CD4-positive, alpha-beta memory T cell (primary cell): ENCODE data around the gene CLIC3. TPM values are rescaled to one million over a fixed set of nuclear protein-coding genes. Genes with fewer than 3 reads are reported as not detected.
A peak's percentile ranks its signal among the peaks of the same experiment; 100 is the strongest.

Experiments used
- CTCF ChIA-PET: fragments of 350-600 bp; sonication (Branson Sonifier 250); formaldehyde crosslinking; loops from one replicate; lab custom pipeline; 2021; ENCODE audit warnings: inconsistent platforms; ENCODE audit not compliant: partially characterized antibody; lab: Charles Lee
- POLR2A ChIA-PET: fragments of 350-600 bp; sonication (Branson Sonifier 250); formaldehyde crosslinking; loops from one replicate; lab custom pipeline; 2021; ENCODE audit not compliant: partially characterized antibody; lab: Charles Lee
- DNase-seq, 5 donors: peaks; one replicate each; pipeline versions ENCODE4 v3.0.0 to v3.0.0-alpha.2; 2020 to 2022; ENCODE audit warnings: mixed read lengths in 1 of 5
- H3K27ac ChIP-seq: one replicate; pipeline ENCODE4 v1.7.0; 2013; ENCODE audit warnings: low read depth, low read length
- H3K27me3 ChIP-seq: 2 replicates; pipeline ENCODE4 v1.7.0; 2013; ENCODE audit warnings: mild to moderate bottlenecking, low read length, moderate library complexity; ENCODE audit not compliant: insufficient read depth
- H3K36me3 ChIP-seq: 2 replicates; pipeline ENCODE4 v1.7.0; 2013; ENCODE audit warnings: mild to moderate bottlenecking, low read length, moderate library complexity; ENCODE audit not compliant: insufficient read depth
- H3K4me1 ChIP-seq: 2 replicates; pipeline ENCODE4 v1.7.0; 2013; ENCODE audit warnings: mild to moderate bottlenecking, low read length, moderate library complexity; ENCODE audit not compliant: insufficient read depth
- H3K4me3 ChIP-seq, 2 donors: one replicate each; pipeline ENCODE4 v1.7.0; 2013; ENCODE audit warnings: low read length in 2 of 2, mild to moderate bottlenecking in 1 of 2
- H3K9me3 ChIP-seq, 2 donors: one replicate each; pipeline ENCODE4 v1.7.0; 2013; ENCODE audit warnings: low read length in 2 of 2, control low read depth in 1 of 2; ENCODE audit not compliant: control insufficient read depth in 1 of 2
- H3K27ac Mint-ChIP-seq, 7 donors: one replicate each; pipeline ENCODE4 v1.8.0; 2020 to 2021; ENCODE audit warnings: mixed read lengths in 7 of 7, mild to moderate bottlenecking in 6 of 7, inconsistent platforms in 3 of 7, moderate library complexity in 3 of 7
- H3K27me3 Mint-ChIP-seq, 2 donors: one replicate each; pipeline ENCODE4 v1.8.0; 2020 to 2021; ENCODE audit warnings: mixed read lengths in 2 of 2
- H3K36me3 Mint-ChIP-seq, 2 donors: one replicate each; pipeline ENCODE4 v1.8.0; 2020 to 2021; ENCODE audit warnings: mixed read lengths in 2 of 2, inconsistent platforms in 1 of 2, mild to moderate bottlenecking in 1 of 2
- H3K4me1 Mint-ChIP-seq, 4 donors: one replicate each; pipeline ENCODE4 v1.8.0; 2020 to 2021; ENCODE audit warnings: mixed read lengths in 4 of 4, mild to moderate bottlenecking in 1 of 4
- H3K4me3 Mint-ChIP-seq, 8 donors: one replicate each; pipeline ENCODE4 v1.8.0; 2020 to 2021; ENCODE audit warnings: mixed read lengths in 8 of 8, mild to moderate bottlenecking in 7 of 8, moderate library complexity in 6 of 8, inconsistent platforms in 3 of 8
- H3K9me3 Mint-ChIP-seq, 8 donors: one replicate each; pipeline ENCODE4 v1.8.0; 2020 to 2021; ENCODE audit warnings: mixed read lengths in 8 of 8, mild to moderate bottlenecking in 5 of 8, inconsistent platforms in 3 of 8, moderate library complexity in 1 of 8
- intact Hi-C: fragments of 100-400 bp; cut with micrococcal nuclease; formaldehyde crosslinking; loops from one replicate; pipeline ENCODE4 v1.15.1; 2023
- polyA plus RNA-seq, 2 donors: library from polyadenylated mRNA; unstranded; fragments of 300-500 nt; fragmentation: Illumina TruSeq; gene quantifications; one replicate each; pipeline ENCODE4 v1.2.3, GENCODE V29; 2021
- total RNA-seq, 2 experiments: library from RNA; stranded (reverse); gene quantifications; one replicate each; pipeline ENCODE4 v1.2.3, GENCODE V29; 2021

CLIC3 gene
- total and polyA plus RNA-seq, 4 experiments from 2014 or later, result 3.1 to 7.8 (median 4.4) TPM

- peak in 1 of 5 donors; percentile 34 for DNase-seq
- intact Hi-C loops, result no loop called here
Measured at GRCh38 chr9:136955943-136956335, 40.4 kb downstream of the CLIC3 start.

GRCh38 chr9:136955202-136955942 lies 41.0 kb downstream of the CLIC3 start:
- H3K36me3 ChIP-seq, result no peaks in the 10 kb centered on the region
- H3K9me3 ChIP-seq, result no peaks in the 10 kb centered on the region
- peak overlapping the region in 1 of 7 donors; percentile 80 for H3K27ac Mint-ChIP-seq
- intact Hi-C loops, result no loop called here
- DNase-seq, result no peak
- no peaks in the 10 kb centered on the region for H3K27me3 Mint-ChIP-seq
- ChIA-PET POLR2A (interaction anchor here (1.0 kb wide), 1 partner anchor 37 kb away, joined by 3 read pairs; the partner anchor contains the start of gene PAXX), CTCF (no interaction called here)
- peaks cover 29% of the 10 kb centered on the region for H3K4me1 ChIP-seq
- peaks cover 0 to 6% (median 0%) of the 10 kb centered on the region in 8 donors for H3K9me3 Mint-ChIP-seq
- no peak overlapping the region for H3K27ac ChIP-seq
- no peaks in the 10 kb centered on the region for H3K27me3 ChIP-seq
- no peak overlapping the region for H3K4me3 Mint-ChIP-seq
- H3K4me3 ChIP-seq, result no peak overlapping the region
- peaks cover 6 to 36% (median 10%) of the 10 kb centered on the region in 4 donors for H3K4me1 Mint-ChIP-seq
- peaks cover 0 to 9% of the 10 kb centered on the region in 2 donors for H3K36me3 Mint-ChIP-seq

More at GRCh38 chr9:136955943-136956335, 40.4 kb downstream of the CLIC3 start:
- Mint-ChIP-seq H3K27ac (no peak overlapping the region), H3K9me3 (peaks cover 0 to 6% (median 0%) of the 10 kb centered on the region in 8 donors), H3K4me1 (peaks cover 5 to 36% (median 9%) of the 10 kb centered on the region in 4 donors), H3K36me3 (peaks cover 0 to 9% of the 10 kb centered on the region in 2 donors), H3K4me3 (peak overlapping the region in 1 of 8 donors; percentile 49), H3K27me3 (no peaks in the 10 kb centered on the region)
- ChIA-PET POLR2A (no interaction called here), CTCF (no interaction called here)
- no peak overlapping the region for H3K4me3 ChIP-seq
- peaks cover 28% of the 10 kb centered on the region for H3K4me1 ChIP-seq
- H3K27me3 ChIP-seq, result no peaks in the 10 kb centered on the region
- H3K9me3 ChIP-seq, result no peaks in the 10 kb centered on the region
- no peaks in the 10 kb centered on the region for H3K36me3 ChIP-seq
- H3K27ac ChIP-seq, result no peak overlapping the region

GRCh38 chr9:136954270-136955083 lies 41.9 kb downstream of the CLIC3 start:
- H3K27ac Mint-ChIP-seq, result peak overlapping the region in 1 of 7 donors; percentile 78
- no peaks in the 10 kb centered on the region for H3K27me3 ChIP-seq
- intact Hi-C loops, result no loop called here
- peaks cover 4 to 29% (median 11%) of the 10 kb centered on the region in 4 donors for H3K4me1 Mint-ChIP-seq
- peaks cover 25% of the 10 kb centered on the region for H3K4me1 ChIP-seq
- peaks cover 0 to 9% of the 10 kb centered on the region in 2 donors for H3K36me3 Mint-ChIP-seq
- H3K27ac ChIP-seq, result no peak overlapping the region
- no peak overlapping the region for H3K4me3 Mint-ChIP-seq
- peak in 1 of 5 donors; percentile 24 for DNase-seq
- ChIA-PET POLR2A (interaction anchor here (1.0 kb wide), 1 partner anchor 38 kb away, joined by 3 read pairs; the partner anchor contains the start of gene PAXX), CTCF (no interaction called here)
- H3K27me3 Mint-ChIP-seq, result no peaks in the 10 kb centered on the region
- H3K9me3 ChIP-seq, result no peaks in the 10 kb centered on the region
- H3K9me3 Mint-ChIP-seq, result peaks cover 0 to 6% (median 0%) of the 10 kb centered on the region in 8 donors
- H3K36me3 ChIP-seq, result no peaks in the 10 kb centered on the region
- no peak overlapping the region for H3K4me3 ChIP-seq

GRCh38 chr9:136953771-136954269 lies 42.5 kb downstream of the CLIC3 start:
- Mint-ChIP-seq H3K4me1 (peaks cover 4 to 23% (median 11%) of the 10 kb centered on the region in 4 donors), H3K9me3 (peaks cover 0 to 6% (median 0%) of the 10 kb centered on the region in 8 donors), H3K27me3 (no peaks in the 10 kb centered on the region), H3K36me3 (peaks cover 0 to 9% of the 10 kb centered on the region in 2 donors), H3K27ac (no peak overlapping the region), H3K4me3 (no peak overlapping the region)
- ChIA-PET POLR2A (interaction anchor here (1.1 kb wide), 1 partner anchor 31 kb away, joined by 3 read pairs; no protein-coding TSS in a partner anchor), CTCF (no interaction called here)
- intact Hi-C loops, result no loop called here
- Histone ChIP-seq H3K4me3 (no peak overlapping the region), H3K27me3 (no peaks in the 10 kb centered on the region), H3K27ac (no peak overlapping the region), H3K9me3 (no peaks in the 10 kb centered on the region), H3K4me1 (peaks cover 22% of the 10 kb centered on the region), H3K36me3 (no peaks in the 10 kb centered on the region)
- DNase-seq, result peak in 1 of 5 donors; percentile 9

- H3K4me3 Mint-ChIP-seq, result no peak overlapping the region
- H3K27ac ChIP-seq, result no peak overlapping the region
- intact Hi-C loops, result no loop called here
- H3K9me3 ChIP-seq, result no peaks in the 10 kb centered on the region
- H3K27ac Mint-ChIP-seq, result peak overlapping the region in 1 of 7 donors; percentile 56
- peaks cover 0 to 6% (median 0%) of the 10 kb centered on the region in 8 donors for H3K9me3 Mint-ChIP-seq
- DNase-seq, result no peak
- ChIA-PET CTCF (no interaction called here), POLR2A (interaction anchor here (1.1 kb wide), 1 partner anchor 32 kb away, joined by 3 read pairs; no protein-coding TSS in a partner anchor)
- H3K4me1 ChIP-seq, result peaks cover 15% of the 10 kb centered on the region
- H3K4me1 Mint-ChIP-seq, result peaks cover 5 to 16% (median 12%) of the 10 kb centered on the region in 4 donors
- no peak overlapping the region for H3K4me3 ChIP-seq
- no peaks in the 10 kb centered on the region for H3K36me3 ChIP-seq
- peaks cover 0 to 9% of the 10 kb centered on the region in 2 donors for H3K36me3 Mint-ChIP-seq
- H3K27me3 Mint-ChIP-seq, result no peaks in the 10 kb centered on the region
- no peaks in the 10 kb centered on the region for H3K27me3 ChIP-seq
Measured at GRCh38 chr9:136952876-136953770, 43.2 kb downstream of the CLIC3 start.

GRCh38 chr9:136952321-136952850 lies 44.0 kb downstream of the CLIC3 start:
- no peak for DNase-seq
- Mint-ChIP-seq H3K4me3 (no peak overlapping the region), H3K36me3 (peaks cover 0 to 9% of the 10 kb centered on the region in 2 donors), H3K27me3 (no peaks in the 10 kb centered on the region), H3K27ac (no peak overlapping the region), H3K4me1 (peaks cover 5 to 16% (median 9%) of the 10 kb centered on the region in 4 donors), H3K9me3 (peaks cover 0 to 6% (median 0%) of the 10 kb centered on the region in 8 donors)
- POLR2A ChIA-PET, result interaction anchor here (1.5 to 2.2 kb wide), 2 partner anchors 8 to 22 kb away, joined by 5 to 14 read pairs; no protein-coding TSS in a partner anchor
- Histone ChIP-seq H3K27ac (no peak overlapping the region), H3K9me3 (no peaks in the 10 kb centered on the region), H3K4me3 (no peak overlapping the region), H3K27me3 (no peaks in the 10 kb centered on the region), H3K4me1 (peaks cover 12% of the 10 kb centered on the region), H3K36me3 (no peaks in the 10 kb centered on the region)
- CTCF ChIA-PET, result no interaction called here
- intact Hi-C loops, result no loop called here
